Stimulated activated CD4-positive, alpha-beta T cell treated with anti-CD3 and anti-CD28 coated beads, Interleukin-15, amount 100 ng/mL, for 1 hour (primary cell): Measurements from ENCODE around the gene VDR.
"Not testable (repeated sequence)": the region's sequence is repeated elsewhere in the genome, so short reads cannot be mapped to it uniquely, and the experiment has no call there.

ENCODE experiments used
- DNase-seq, 2 donors: peaks; one replicate each; pipeline ENCODE4 v3.0.0-alpha.2; 2020; ENCODE audit warnings: low read depth in 1 of 2, low spot score in 1 of 2

VDR gene

GRCh38 chr12:47850153-47851084 is 54.4 kb downstream of the VDR start:
- no peak for DNase-seq

GRCh38 chr12:47849261-47849660 is 55.5 kb downstream of the VDR start:
- DNase-seq = no peak

- DNase-seq = no peak
These were observed 55.9 kb downstream of the VDR start for GRCh38 chr12:47848853-47849252.

GRCh38 chr12:47846294-47846996 is 58.3 kb downstream of the VDR start:
- no peak for DNase-seq

GRCh38 chr12:47845081-47845480 is 59.7 kb downstream of the VDR start:
- DNase-seq = no peak

GRCh38 chr12:47844264-47845019 is 60.4 kb downstream of the VDR start:
- no peak for DNase-seq

GRCh38 chr12:47843226-47843980 is 61.4 kb downstream of the VDR start:
- no peak for DNase-seq

- DNase-seq = not testable (repeated sequence)
These were observed 62.3 kb downstream of the VDR start for GRCh38 chr12:47842543-47842942.

GRCh38 chr12:47841910-47842309 is 62.9 kb downstream of the VDR start:
- DNase-seq = no peak

GRCh38 chr12:47841501-47841900 is 63.3 kb downstream of the VDR start:
- no peak for DNase-seq

GRCh38 chr12:47840571-47840970 is 64.2 kb downstream of the VDR start:
- DNase-seq = no peak

- DNase-seq = no peak
These were observed 65.4 kb downstream of the VDR start for GRCh38 chr12:47839214-47839876.

GRCh38 chr12:47838286-47838931 is 66.4 kb downstream of the VDR start:
- no peak for DNase-seq

GRCh38 chr12:47837190-47838171 is 67.3 kb downstream of the VDR start:
- DNase-seq = peak in 1 of 2 donors; percentile 54

- no peak for DNase-seq
These were observed 69.0 kb downstream of the VDR start for GRCh38 chr12:47835831-47836155.

GRCh38 chr12:47835006-47835830 is 69.6 kb downstream of the VDR start:
- DNase-seq = no peak

- no peak for DNase-seq
These were observed 70.4 kb downstream of the VDR start for GRCh38 chr12:47834199-47834903.
